ENCODE data around the gene AKAP6.

DNA sequence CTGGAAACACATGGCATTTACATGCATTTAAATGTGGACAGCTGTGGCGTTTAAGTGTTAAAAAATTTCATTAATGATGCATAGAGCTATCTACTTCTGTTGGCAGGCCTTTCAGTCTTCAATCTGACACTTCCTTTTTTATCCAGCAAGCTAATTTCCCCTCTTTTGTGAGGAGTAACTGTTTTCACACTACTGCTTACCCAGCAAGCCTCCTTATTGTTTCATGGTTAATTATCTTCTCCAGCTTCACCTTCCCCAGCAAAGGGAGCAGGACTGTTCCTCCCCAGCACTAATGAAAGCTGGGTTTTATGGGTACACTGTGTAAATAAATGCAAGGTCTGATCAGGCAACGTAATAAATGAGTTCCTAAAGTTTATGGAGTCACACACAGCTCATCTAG lies 480.2 kb downstream of the AKAP6 start:
- TF ChIP-seq CBX3 (IDR thresholded peaks at IDR 0.05; ENCODE audit: borderline replicate concordance, low read depth) (no peak), HDAC2 (IDR thresholded peaks at IDR 0.05) (no peak), CBX5 (IDR thresholded peaks at IDR 0.05; ENCODE audit: low read depth) (no peak), RAD51 (IDR thresholded peaks at IDR 0.05) (no peak), EZH2 (IDR thresholded peaks at IDR 0.05; ENCODE audit: borderline replicate concordance, control insufficient read depth, low read depth, low read length) (no peak), ZBED1 (IDR thresholded peaks at IDR 0.05; ENCODE audit: borderline replicate concordance) (no peak), SIN3A (IDR thresholded peaks at IDR 0.05; ENCODE audit: low read depth, low read length) (no peak), PML (IDR thresholded peaks at IDR 0.05; ENCODE audit: low read length) (no peak)
- TF ChIP-seq, protein P1, sequence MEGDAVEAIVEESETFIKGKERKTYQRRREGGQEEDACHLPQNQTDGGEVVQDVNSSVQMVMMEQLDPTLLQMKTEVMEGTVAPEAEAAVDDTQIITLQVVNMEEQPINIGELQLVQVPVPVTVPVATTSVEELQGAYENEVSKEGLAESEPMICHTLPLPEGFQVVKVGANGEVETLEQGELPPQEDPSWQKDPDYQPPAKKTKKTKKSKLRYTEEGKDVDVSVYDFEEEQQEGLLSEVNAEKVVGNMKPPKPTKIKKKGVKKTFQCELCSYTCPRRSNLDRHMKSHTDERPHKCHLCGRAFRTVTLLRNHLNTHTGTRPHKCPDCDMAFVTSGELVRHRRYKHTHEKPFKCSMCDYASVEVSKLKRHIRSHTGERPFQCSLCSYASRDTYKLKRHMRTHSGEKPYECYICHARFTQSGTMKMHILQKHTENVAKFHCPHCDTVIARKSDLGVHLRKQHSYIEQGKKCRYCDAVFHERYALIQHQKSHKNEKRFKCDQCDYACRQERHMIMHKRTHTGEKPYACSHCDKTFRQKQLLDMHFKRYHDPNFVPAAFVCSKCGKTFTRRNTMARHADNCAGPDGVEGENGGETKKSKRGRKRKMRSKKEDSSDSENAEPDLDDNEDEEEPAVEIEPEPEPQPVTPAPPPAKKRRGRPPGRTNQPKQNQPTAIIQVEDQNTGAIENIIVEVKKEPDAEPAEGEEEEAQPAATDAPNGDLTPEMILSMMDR (IDR thresholded peaks at IDR 0.05 in 2 of 3, conservative IDR thresholded peaks at IDR 0.05 in 1 of 3; ENCODE audit: control insufficient read depth in 2 of 3, extremely low read depth in 1 of 3, insufficient read depth in 1 of 3, low read depth in 3 of 3, low read length in 3 of 3) = no peak
